ENCODE data around the gene FAM32A. TPM values are rescaled to one million over a fixed set of nuclear protein-coding genes. Genes with fewer than 3 reads are reported as not detected.
A peak's percentile ranks its signal among the peaks of the same experiment; 100 is the strongest.

Gene FAM32A
- total and polyA plus RNA-seq, 10 donors, result 45.8 to 105 (median 74.5) TPM

DNA sequence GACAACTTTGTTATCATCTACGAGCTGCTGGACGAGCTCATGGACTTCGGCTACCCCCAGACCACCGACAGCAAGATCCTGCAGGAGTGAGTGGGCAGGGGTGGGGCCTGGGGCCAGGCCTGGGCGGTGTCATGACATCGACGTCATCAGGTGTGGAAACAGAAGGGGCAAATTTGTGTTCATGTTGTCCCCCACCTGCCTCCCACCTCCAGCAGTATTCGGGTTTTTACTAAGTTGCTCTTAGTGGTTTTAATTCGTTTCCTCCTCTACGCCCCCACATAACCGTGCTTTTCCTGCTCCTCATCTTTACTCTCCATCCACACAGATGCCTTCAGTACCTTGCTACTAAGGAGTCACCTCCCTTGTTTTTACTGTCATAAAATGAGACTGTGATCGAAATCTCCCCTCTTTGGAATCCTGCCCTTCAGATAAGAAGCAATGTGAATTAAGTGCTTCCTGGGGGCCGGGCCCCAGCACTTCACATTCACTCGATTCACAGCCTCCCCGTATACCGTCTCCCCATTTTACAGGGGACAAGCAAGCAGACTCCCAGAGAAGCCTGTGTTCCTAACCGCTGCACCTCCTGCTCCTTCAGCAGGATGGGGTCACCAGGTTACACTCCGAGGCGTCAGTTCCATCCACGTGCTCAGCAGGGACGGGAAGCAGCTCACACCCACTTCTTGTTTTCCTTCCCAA lies 23.0 kb downstream of the FAM32A start:
- no peak for TF ChIP-seq POLR2A (IDR thresholded peaks at IDR 0.05)
- no peak for TF ChIP-seq POLR2AphosphoS5 (IDR thresholded peaks at IDR 0.05)
- TF ChIP-seq, protein P1, sequence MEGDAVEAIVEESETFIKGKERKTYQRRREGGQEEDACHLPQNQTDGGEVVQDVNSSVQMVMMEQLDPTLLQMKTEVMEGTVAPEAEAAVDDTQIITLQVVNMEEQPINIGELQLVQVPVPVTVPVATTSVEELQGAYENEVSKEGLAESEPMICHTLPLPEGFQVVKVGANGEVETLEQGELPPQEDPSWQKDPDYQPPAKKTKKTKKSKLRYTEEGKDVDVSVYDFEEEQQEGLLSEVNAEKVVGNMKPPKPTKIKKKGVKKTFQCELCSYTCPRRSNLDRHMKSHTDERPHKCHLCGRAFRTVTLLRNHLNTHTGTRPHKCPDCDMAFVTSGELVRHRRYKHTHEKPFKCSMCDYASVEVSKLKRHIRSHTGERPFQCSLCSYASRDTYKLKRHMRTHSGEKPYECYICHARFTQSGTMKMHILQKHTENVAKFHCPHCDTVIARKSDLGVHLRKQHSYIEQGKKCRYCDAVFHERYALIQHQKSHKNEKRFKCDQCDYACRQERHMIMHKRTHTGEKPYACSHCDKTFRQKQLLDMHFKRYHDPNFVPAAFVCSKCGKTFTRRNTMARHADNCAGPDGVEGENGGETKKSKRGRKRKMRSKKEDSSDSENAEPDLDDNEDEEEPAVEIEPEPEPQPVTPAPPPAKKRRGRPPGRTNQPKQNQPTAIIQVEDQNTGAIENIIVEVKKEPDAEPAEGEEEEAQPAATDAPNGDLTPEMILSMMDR (IDR thresholded peaks at IDR 0.05 in 8 of 11, conservative IDR thresholded peaks at IDR 0.05 in 3 of 11), result no peak
- 80 to 88% (median 86%) methylated on average over 21 of the region's 21 CpGs for WGBS, 5 donors
- intact Hi-C loops (cut with DNase I; ENCODE audit: low total_unique reads), result no loop called here
- Histone ChIP-seq H3K9me3 (no peaks in the 10 kb centered on the region), H3K27me3 (replicated peaks in 1 of 7) (no peaks in the 10 kb centered on the region), H3K27ac (no peak overlapping the region), H3K4me1 (peaks cover 0 to 8% (median 0%) of the 10 kb centered on the region in 6 donors), H3K4me3 (no peak overlapping the region), H3K36me3 (peaks cover 0 to 98% (median 75%) of the 10 kb centered on the region in 6 donors)
- peak; percentile 51 for DNase-seq

DNA sequence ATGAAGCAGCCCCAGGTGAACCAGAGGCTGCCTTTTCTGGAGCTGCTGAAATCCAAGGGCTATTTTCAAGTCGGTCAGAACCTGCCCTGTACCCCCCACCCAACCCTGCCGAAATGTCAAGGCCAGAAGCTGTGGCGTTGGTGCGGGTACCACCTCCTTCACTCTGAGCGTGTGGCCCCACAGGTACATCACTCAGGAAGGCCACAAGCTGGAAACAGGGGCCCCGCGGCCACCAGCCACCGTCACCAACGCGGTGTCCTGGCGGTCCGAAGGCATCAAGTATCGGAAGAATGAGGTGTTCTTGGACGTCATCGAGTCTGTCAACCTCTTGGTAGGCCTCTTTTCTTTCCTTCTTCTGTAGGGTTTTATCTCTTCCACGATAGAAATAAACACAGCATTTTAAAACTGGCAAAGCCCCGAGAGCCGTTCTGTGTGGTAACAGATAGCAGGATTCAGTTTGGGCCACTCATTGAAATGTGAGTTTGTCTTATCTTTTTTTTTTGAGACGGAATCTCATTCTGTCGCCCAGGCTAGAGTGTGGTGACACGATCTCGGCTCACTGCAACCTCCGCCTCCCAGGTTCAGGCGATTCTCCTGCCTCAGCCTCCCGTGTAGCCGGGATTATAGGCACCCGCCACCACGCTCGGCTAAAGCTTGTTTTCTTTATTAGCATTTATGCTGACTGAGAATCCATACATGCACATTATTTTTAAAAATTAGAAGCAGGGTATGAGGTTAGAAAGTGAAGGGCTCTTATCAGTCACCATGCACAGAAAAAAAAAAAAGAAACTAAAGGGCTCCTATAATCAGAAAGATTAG lies 23.8 kb downstream of the FAM32A start:
- Histone ChIP-seq H3K4me1 (peaks cover 0 to 6% (median 0%) of the 10 kb centered on the region in 6 donors), H3K27ac (no peak overlapping the region), H3K4me3 (no peak overlapping the region), H3K9me3 (no peaks in the 10 kb centered on the region), H3K27me3 (replicated peaks in 1 of 7) (no peaks in the 10 kb centered on the region), H3K36me3 (peaks cover 0 to 98% (median 72%) of the 10 kb centered on the region in 6 donors)
- WGBS, 5 donors, result 93 to 95% (median 95%) methylated on average over 29 of the region's 29 CpGs
- DNase-seq, result peak; percentile 38
- peak in 1 of 3 donors; percentile 51 for TF ChIP-seq POLR2AphosphoS5 (IDR thresholded peaks at IDR 0.05)
- TF ChIP-seq, protein P1 (IDR thresholded peaks at IDR 0.05 in 8 of 11, conservative IDR thresholded peaks at IDR 0.05 in 3 of 11), result no peak
- intact Hi-C loops (cut with DNase I; ENCODE audit: low total_unique reads), result no loop called here

DNA sequence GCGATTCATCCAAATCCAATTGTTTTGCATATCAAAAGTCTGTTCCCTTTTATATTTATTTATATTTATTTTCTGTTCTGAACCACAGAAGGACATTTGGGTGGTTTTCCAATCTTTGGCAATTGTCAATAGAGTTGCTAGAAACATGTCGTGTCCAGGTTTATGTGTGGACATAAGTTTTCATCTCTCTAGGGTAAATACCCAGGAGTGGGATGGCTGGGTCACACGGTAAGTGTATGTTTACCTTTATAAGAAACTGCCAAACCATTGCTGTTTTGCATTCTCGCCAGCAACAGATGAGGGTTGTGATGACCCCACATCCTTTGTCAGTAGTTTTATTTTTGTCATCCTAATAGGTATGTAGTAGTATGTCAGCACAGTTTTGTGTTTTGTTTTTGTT lies 25.0 kb downstream of the FAM32A start:
- 93 to 97% (median 95%) methylated on average over 4 of the region's 4 CpGs for WGBS, 5 donors
- Histone ChIP-seq H3K4me3 (no peak overlapping the region), H3K9me3 (no peaks in the 10 kb centered on the region), H3K27ac (no peak overlapping the region), H3K36me3 (peaks cover 0 to 96% (median 66%) of the 10 kb centered on the region in 6 donors), H3K4me1 (peaks cover 0 to 6% (median 0%) of the 10 kb centered on the region in 6 donors), H3K27me3 (replicated peaks in 1 of 7) (no peaks in the 10 kb centered on the region)
- no peak for DNase-seq
- intact Hi-C loops (cut with DNase I; ENCODE audit: low total_unique reads), result no loop called here
- TF ChIP-seq POLR2A (IDR thresholded peaks at IDR 0.05), result no peak
- no peak for TF ChIP-seq POLR2AphosphoS5 (IDR thresholded peaks at IDR 0.05)
- TF ChIP-seq, protein P1 (IDR thresholded peaks at IDR 0.05 in 8 of 11, conservative IDR thresholded peaks at IDR 0.05 in 3 of 11), result no peak

DNA sequence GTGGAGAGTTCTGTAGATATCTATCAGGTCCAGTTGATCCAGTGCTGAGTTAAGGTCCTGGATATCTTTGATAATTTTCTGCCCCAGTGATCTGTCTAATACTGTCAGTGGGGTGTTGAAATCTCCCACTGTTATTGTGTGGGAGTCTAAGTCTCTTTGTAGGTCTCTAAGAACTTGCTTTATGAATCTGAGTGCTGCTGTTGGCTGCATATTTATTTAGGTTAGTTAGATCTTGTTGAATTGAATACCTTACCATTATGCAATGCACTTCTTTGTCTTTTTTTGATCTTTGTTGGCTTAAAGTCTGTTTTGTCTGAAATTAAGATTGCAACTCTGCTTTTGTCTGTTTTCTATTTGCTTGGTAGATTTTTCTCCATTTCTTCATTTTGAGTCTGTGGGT lies 27.9 kb downstream of the FAM32A start:
- H3K36me3 ChIP-seq, result peaks cover 0 to 96% (median 51%) of the 10 kb centered on the region in 6 donors
- intact Hi-C loops (cut with DNase I; ENCODE audit: low total_unique reads), result no loop called here

More for the DNA sequence above, 27.9 kb downstream of the FAM32A start:
- no peaks in the 10 kb centered on the region for H3K9me3 ChIP-seq
- peaks cover 0 to 19% (median 4%) of the 10 kb centered on the region in 6 donors for H3K4me1 ChIP-seq
- H3K27me3 ChIP-seq (replicated peaks in 1 of 7), result no peaks in the 10 kb centered on the region
- DNase-seq, result no peak
- H3K4me3 ChIP-seq, result no peak overlapping the region
- no peak overlapping the region for H3K27ac ChIP-seq
- TF ChIP-seq POLR2A (IDR thresholded peaks at IDR 0.05) (no peak), POLR2AphosphoS5 (IDR thresholded peaks at IDR 0.05) (no peak)
- TF ChIP-seq, protein P1 (IDR thresholded peaks at IDR 0.05 in 8 of 11, conservative IDR thresholded peaks at IDR 0.05 in 3 of 11), result no peak

All from spleen (tissue), 11 donors.